Measurements from ENCODE around the gene KNTC1. TPM values are rescaled to one million over a fixed set of nuclear protein-coding genes. Genes with fewer than 3 reads are reported as not detected.
"Not testable (repeated sequence)": the region's sequence is repeated elsewhere in the genome, so short reads cannot be mapped to it uniquely, and the experiment has no call there.

KNTC1 gene
- total and polyA plus RNA-seq, 2 of the 8 experiments (the other 6 are each of a cell fraction or from before 2014, with no cell fraction given) = 52.7 to 80.2 TPM

- POLR2A ChIA-PET (ENCODE audit: partially characterized antibody) = interaction anchor here (2.3 to 47.9 kb wide), 2 partner anchors 11 to 39 kb away, joined by 23 to 1221 read pairs; partner anchors contain the start of genes KNTC1, RSRC2 and ZCCHC8
- FAIRE-seq; H2AK5ac ChIP-seq (ENCODE audit: low read depth, low read length): not testable (repeated sequence)
Observed at GRCh38 chr12:122487807-122488206, 39.2 kb upstream of the KNTC1 start.

More at GRCh38 chr12:122487807-122488206, 39.2 kb upstream of the KNTC1 start:
- H3K23ac ChIP-seq (ENCODE audit: insufficient read length); H3K18ac ChIP-seq (ENCODE audit: extremely low read depth, low read length); H2AFZ ChIP-seq (ENCODE audit: low read length); H3K4me3 ChIP-seq (ENCODE audit: extremely low read depth in 1 of 4, insufficient read depth in 2 of 4, low read depth in 3 of 4, low read length in 4 of 4); H4K20me1 ChIP-seq (replicated peaks in 1 of 2; ENCODE audit: control insufficient read depth in 1 of 2, insufficient read depth in 2 of 2, low read length in 2 of 2); H3K4me2 ChIP-seq (ENCODE audit: insufficient read depth in 1 of 2, low read depth in 2 of 2, low read length in 2 of 2); H4K8ac ChIP-seq (ENCODE audit: extremely low read depth, insufficient read depth, low read length); H3K27ac ChIP-seq (ENCODE audit: low read depth, low read length); H3K14ac ChIP-seq (ENCODE audit: insufficient read length); H2BK120ac ChIP-seq (replicated peaks; ENCODE audit: low read depth, low read length); DNase-seq (ENCODE audit: low read depth in 1 of 2, low spot score in 2 of 2); H4K5ac ChIP-seq (ENCODE audit: insufficient read length, low read depth, low read length); H2BK20ac ChIP-seq (ENCODE audit: low read length); H3K27me3 ChIP-seq (replicated peaks in 1 of 4; ENCODE audit: control insufficient read depth in 3 of 4, extremely low read depth in 1 of 4, insufficient read depth in 3 of 4, low read length in 3 of 4); H2BK15ac ChIP-seq (ENCODE audit: low read length); H3K4ac ChIP-seq (replicated peaks; ENCODE audit: insufficient read length, low read depth, low read length); H3K79me1 ChIP-seq (ENCODE audit: low read depth, low read length); H3K56ac ChIP-seq (replicated peaks; ENCODE audit: insufficient read length, low read depth, low read length); H3K23me2 ChIP-seq (ENCODE audit: low read depth, low read length); H2BK5ac ChIP-seq (ENCODE audit: low read depth, low read length); H3K9me3 ChIP-seq (ENCODE audit: insufficient read depth in 2 of 2, low read depth in 1 of 2, low read length in 1 of 2); H4K91ac ChIP-seq (replicated peaks; ENCODE audit: insufficient read length, low read length); H3K4me1 ChIP-seq (replicated peaks in 1 of 4; ENCODE audit: control insufficient read depth in 3 of 4, insufficient read depth in 4 of 4, low read length in 3 of 4); H3K9ac ChIP-seq (replicated peaks in 1 of 4; ENCODE audit: extremely low read depth in 1 of 4, low read depth in 3 of 4, low read length in 3 of 4); H2BK12ac ChIP-seq (ENCODE audit: low read depth, low read length); H3K79me2 ChIP-seq (ENCODE audit: control insufficient read depth in 1 of 2, insufficient read depth in 2 of 2, low read length in 2 of 2): not testable (repeated sequence)
- peaks cover 13 to 85% (median 48%) of the 10 kb centered on the region in 4 experiments for H3K36me3 ChIP-seq (ENCODE audit: control insufficient read depth in 2 of 4, insufficient read depth in 4 of 4, low read length in 3 of 4)
- CTCF ChIA-PET (ENCODE audit: partially characterized antibody) = interaction anchor here (0.7 kb wide), 1 partner anchor 170 kb away, joined by 3 read pairs; no protein-coding TSS in a partner anchor
- WGBS, 2 experiments (ENCODE audit: extremely low coverage in 1 of 2, insufficient coverage in 1 of 2, insufficient read length in 1 of 2, insufficient replicate concordance in 2 of 2, low coverage in 1 of 2, low lambda C conversion rate in 2 of 2, missing lambda C conversion rate in 1 of 2) = 88% methylated on average over 3 of the region's 3 CpGs; no CpG with 5 or more reads in 1 of the 2 experiments
